HEK293 (cell line): Measurements from ENCODE around the gene CATSPERD.

Source experiments
- YY2 ChIP-seq: fragments of 450-650 bp; formaldehyde crosslinking; IDR thresholded peaks from 2 replicates; pipeline ENCODE4 v1.5.1; 2016; ENCODE audit warnings: missing biosample characterization, missing genetic modification characterization
- ZNF544 ChIP-seq: fragments of 450-650 bp; formaldehyde crosslinking; IDR thresholded peaks from 2 replicates; pipeline ENCODE4 v1.5.0; 2017; ENCODE audit warnings: missing biosample characterization, missing genetic modification characterization

DNA sequence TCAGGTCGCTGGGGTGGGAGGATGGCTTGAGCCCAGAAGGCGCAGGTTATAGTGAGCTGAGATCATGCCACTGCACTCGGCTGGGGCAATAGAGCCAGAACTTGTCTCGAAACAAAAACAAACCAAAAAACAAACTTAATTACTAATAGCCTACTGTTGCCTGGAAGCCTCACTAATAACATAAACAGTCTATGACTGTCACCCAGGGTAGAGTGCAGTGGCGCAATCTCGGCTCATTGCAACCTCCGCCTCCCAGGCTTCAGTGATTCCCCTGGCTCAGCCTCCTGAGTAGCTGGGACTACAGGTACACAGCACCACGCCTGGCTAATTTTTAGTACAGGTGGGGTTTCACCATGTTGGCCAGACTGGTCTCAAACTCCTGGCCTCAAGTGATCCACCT is 18.0 kb downstream of the CATSPERD start:
- TF ChIP-seq ZNF544 (no peak), YY2 (tag by site-specific recombination) (no peak)
